K562 (cell line): ENCODE data around the gene NOP16. TPM values are rescaled to one million over a fixed set of nuclear protein-coding genes. Genes with fewer than 3 reads are reported as not detected.

Experiments used
- ATAC-seq: fragments of 200-7000 bp; cut with Tn5 transposase; 3 replicates; pipeline ENCODE4 v1.9.1; 2020; ENCODE audit warnings: moderate library complexity
- BruUV-seq: library from RNA; stranded (reverse); fragments of 400-500 nt; replicated peaks from 2 replicates; lab custom pipeline; 2021; lab: Mats Ljungman, UMichigan
- CTCF ChIA-PET: fragments of 300-600 bp; formaldehyde crosslinking; extraction: SDS; loops from one replicate; lab custom pipeline; 2021; ENCODE audit warnings: low intra/inter-chr PET ratio; lab: Yijun Ruan, JAX
- POLR2A ChIA-PET: fragments of 300-600, 350-650 bp; sonication (Branson Sonifier 250); formaldehyde crosslinking; extraction: SDS; loops from one replicate; lab custom pipeline; 2021; ENCODE audit warnings: antibody characterized with exemption, inconsistent platforms; lab: Yijun Ruan, JAX
- DNase-seq, 4 experiments: peaks; one replicate each; pipeline versions ENCODE4 v3.0.0 to v3.0.0-alpha.2; 2011 to 2018; ENCODE audit warnings: low spot score in 3 of 4, mixed read lengths in 3 of 4; ENCODE audit errors: extremely low read depth in 1 of 4
- FAIRE-seq: peaks from 2 replicates; lab custom pipeline; 2011; peaks lifted over from hg19 to GRCh38; lab: Jason Lieb, UNC
- H2AFZ ChIP-seq: 2 replicates; pipeline ENCODE4 v1.6.0; 2011; ENCODE audit warnings: low read depth, low read length, control low read depth, inconsistent platforms
- H3K27ac ChIP-seq: fragments of 200-600 bp; 3 replicates; pipeline ENCODE4 v1.8.0; 2011; ENCODE audit warnings: low read depth, mild to moderate bottlenecking, control low read depth, inconsistent platforms, low read length, moderate library complexity, mixed read lengths; ENCODE audit errors: extremely low read depth
- H3K27me3 ChIP-seq, 2 experiments: fragments of 300-600 bp in 1 of 2; 2 replicates in 1 of 2; 3 replicates in 1 of 2; pipeline versions ENCODE4 v1.6.0 to v1.8.0; 2011; ENCODE audit warnings: inconsistent platforms in 2 of 2, low read length in 2 of 2, mild to moderate bottlenecking in 1 of 2, mixed read lengths in 1 of 2, moderate library complexity in 1 of 2; ENCODE audit not compliant: control insufficient read depth in 2 of 2, insufficient read depth in 2 of 2
- H3K36me3 ChIP-seq: fragments of 300-600 bp; 3 replicates; pipeline ENCODE4 v1.8.0; 2011; ENCODE audit warnings: mild to moderate bottlenecking, low read length, inconsistent platforms; ENCODE audit not compliant: control insufficient read depth, insufficient read depth
- H3K4me1 ChIP-seq, 2 experiments: fragments of 200-600 bp in 1 of 2; replicated peaks in 1 of 2; 2 replicates in 1 of 2; 3 replicates in 1 of 2; pipeline versions ENCODE4 v1.5.1 to v1.8.0; 2011; ENCODE audit warnings: inconsistent platforms in 2 of 2, low read length in 2 of 2, mild to moderate bottlenecking in 1 of 2, mixed read lengths in 1 of 2, moderate library complexity in 1 of 2; ENCODE audit not compliant: control insufficient read depth in 2 of 2, insufficient read depth in 2 of 2
- H3K4me2 ChIP-seq: 2 replicates; pipeline ENCODE4 v1.6.1; 2011; ENCODE audit warnings: low read length, control low read depth, inconsistent platforms, mixed read lengths; ENCODE audit not compliant: insufficient read depth
- H3K4me3 ChIP-seq: fragments of 200-600 bp; sonication (generic), shearing (Covaris generic); 2 replicates; pipeline ENCODE4 v1.5.1; 2016; ENCODE audit warnings: control low read depth, inconsistent platforms
- H3K79me2 ChIP-seq: fragments of 200-600 bp; 3 replicates; pipeline ENCODE4 v1.8.0; 2011; ENCODE audit warnings: low read length, inconsistent platforms; ENCODE audit not compliant: control insufficient read depth, insufficient read depth
- H3K9ac ChIP-seq, 2 experiments: 2 replicates each; pipeline versions ENCODE4 v1.6.0 to v1.6.1; 2011; ENCODE audit warnings: low read depth in 2 of 2, low read length in 2 of 2, control low read depth in 1 of 2, inconsistent platforms in 1 of 2, mild to moderate bottlenecking in 1 of 2, mixed read lengths in 1 of 2; ENCODE audit not compliant: insufficient read depth in 1 of 2
- H3K9me1 ChIP-seq: one replicate; pipeline ENCODE4 v1.6.0; 2011; ENCODE audit warnings: inconsistent platforms, mild to moderate bottlenecking, low read length, moderate library complexity; ENCODE audit not compliant: control insufficient read depth, insufficient read depth
- H3K9me3 ChIP-seq: replicated peaks from 2 replicates; pipeline ENCODE4 v1.5.1; 2011; ENCODE audit warnings: low read depth, low read length, inconsistent platforms; ENCODE audit not compliant: control insufficient read depth, insufficient read depth
- H4K20me1 ChIP-seq: replicated peaks from 2 replicates; pipeline ENCODE4 v1.6.1; 2011; ENCODE audit warnings: low read length, inconsistent platforms, mixed read lengths; ENCODE audit not compliant: control insufficient read depth, insufficient read depth
- ATF7 ChIP-seq: fragments of 450-650 bp; IDR thresholded peaks from 2 replicates; pipeline ENCODE4 v1.7.1; 2014; ENCODE audit warnings: mild to moderate bottlenecking, moderate library complexity
- CBFA2T3 ChIP-seq: fragments of 450-650 bp; IDR thresholded peaks from 2 replicates; pipeline ENCODE4 v1.6.1; 2017
- E2F6 ChIP-seq, 2 experiments: IDR thresholded peaks; 2 replicates each; pipeline ENCODE4 v1.6.1; 2011; ENCODE audit warnings: borderline replicate concordance in 1 of 2, control low read depth in 1 of 2, low read depth in 1 of 2, low read length in 1 of 2, mild to moderate bottlenecking in 1 of 2, mixed read lengths in 1 of 2, moderate library complexity in 1 of 2; ENCODE audit not compliant: insufficient read depth in 1 of 2, insufficient read length in 1 of 2, poor library complexity in 1 of 2, severe bottlenecking in 1 of 2; ENCODE audit errors: extremely low read depth in 1 of 2
- FUS ChIP-seq: fragments of 200-400 bp; formaldehyde crosslinking; optimal IDR thresholded peaks from 2 replicates; pipeline ENCODE3; 2017; ENCODE audit warnings: low read depth, low read length
- MTA3 ChIP-seq: fragments of 450-650 bp; formaldehyde crosslinking; IDR thresholded peaks from 2 replicates; pipeline ENCODE4 v1.6.1; 2017; ENCODE audit warnings: mild to moderate bottlenecking, borderline replicate concordance
- NCOA4 ChIP-seq: fragments of 450-650 bp; IDR thresholded peaks from 2 replicates; pipeline ENCODE4 v1.6.1; 2018; ENCODE audit warnings: mild to moderate bottlenecking; ENCODE audit not compliant: partially characterized antibody
- NFIC ChIP-seq: fragments of 450-650 bp; IDR thresholded peaks from 2 replicates; pipeline ENCODE4 v1.6.1; 2017; ENCODE audit warnings: mild to moderate bottlenecking, inconsistent platforms
- PTBP1 ChIP-seq: fragments of 200-400 bp; formaldehyde crosslinking; IDR thresholded peaks from 2 replicates; pipeline ENCODE4 v1.6.1; 2017; ENCODE audit warnings: low read depth, low read length
- RUNX1 ChIP-seq: sonication (generic); IDR thresholded peaks from 2 replicates; pipeline ENCODE4 v1.6.1; 2016; ENCODE audit warnings: antibody characterized with exemption, low read depth
- SIN3A ChIP-seq, 2 experiments: fragments of 150-350 bp in 1 of 2; IDR thresholded peaks; 2 replicates each; pipeline ENCODE4 v1.6.1; 2011 to 2016; ENCODE audit warnings: borderline replicate concordance in 2 of 2, low read depth in 2 of 2, low read length in 2 of 2, mild to moderate bottlenecking in 2 of 2, moderate library complexity in 2 of 2; ENCODE audit not compliant: control insufficient read depth in 1 of 2
- ZFP36 ChIP-seq: fragments of 150-350 bp; IDR thresholded peaks from 2 replicates; pipeline ENCODE4 v1.6.1; 2018; ENCODE audit warnings: low read length, low read depth; ENCODE audit not compliant: partially characterized antibody
- ZNF175 ChIP-seq: fragments of 200-800 bp; sonication (Bioruptor generic); IDR thresholded peaks from 2 replicates; pipeline ENCODE4 v1.6.1; 2016; ENCODE audit warnings: low read depth, mild to moderate bottlenecking, missing genetic modification characterization, missing compliant biosample characterization
- ZNF592 ChIP-seq: fragments of 450-650 bp; IDR thresholded peaks from 2 replicates; pipeline ENCODE4 v1.6.1; 2017; ENCODE audit warnings: antibody characterized with exemption, mild to moderate bottlenecking
- ZNF717 ChIP-seq: fragments of 250-450 bp; sonication (Bioruptor Pico); IDR thresholded peaks from 2 replicates; pipeline ENCODE4 v1.5.0; 2021
- WGBS: fragments of 100-300 bp; shearing (Covaris generic); methylation state at CpG from one replicate; pipeline ENCODE4 v1.1.6; 2016; ENCODE audit warnings: low coverage, mixed read lengths; ENCODE audit not compliant: insufficient coverage; ENCODE audit errors: missing lambda C conversion rate; 5-methylcytosine and 5-hydroxymethylcytosine counted together
- in situ Hi-C: fragments of 300-500 bp; cut with MboI; formaldehyde crosslinking; loops from 4 replicates; pipeline ENCODE4 v1.15.0; 2018; ENCODE audit warnings: inconsistent platforms, mixed read lengths
- intact Hi-C: fragments of 100-400 bp; cut with micrococcal nuclease; formaldehyde crosslinking; loops from 2 replicates; pipeline ENCODE4 v1.14.2; 2022
- polyA plus RNA-seq, 8 experiments: library from polyadenylated mRNA; depleted of rRNA in 4 of 8; stranded (reverse) in 5 of 8; unstranded in 3 of 8; fragments of >200 nt; fragmentation: Nextera tagmentation in 2 of 8; fragmentation: Illumina TruSeq in 1 of 8; extraction: Ambion mirVana in 2 of 8; extraction: Trizol in 1 of 8; gene quantifications; 2 replicates each; pipeline versions ENCODE4 v1.2.1 to v1.2.3, GENCODE V29; 2011 to 2014; ENCODE audit warnings: inconsistent platforms in 1 of 8, missing spikeins in 1 of 8
- total RNA-seq, 7 experiments: library from RNA; depleted of rRNA in 6 of 7; stranded (reverse); fragments of >200 nt in 6 of 7; fragmentation: Illumina TruSeq in 2 of 7; extraction: Trizol in 2 of 7; gene quantifications; 2 replicates each; pipeline versions ENCODE4 v1.2.1 to v1.2.3, GENCODE V29; 2011 to 2021; ENCODE audit warnings: low replicate concordance in 1 of 7
- TF ChIP-seq, protein P1 (sequence below), 2 experiments: fragments of 450-650 bp; IDR thresholded peaks; 2 replicates each; pipeline ENCODE4 v1.6.1; 2016
- TF ChIP-seq, protein P2 (sequence below): sonication (generic); IDR thresholded peaks from 2 replicates; pipeline ENCODE4 v1.6.1; 2016

NOP16 gene
- total and polyA plus RNA-seq, 9 of the 15 experiments (the other 6 are each of a cell fraction or from before 2014, with no cell fraction given) = 92.5 to 342 (median 148) TPM

DNA sequence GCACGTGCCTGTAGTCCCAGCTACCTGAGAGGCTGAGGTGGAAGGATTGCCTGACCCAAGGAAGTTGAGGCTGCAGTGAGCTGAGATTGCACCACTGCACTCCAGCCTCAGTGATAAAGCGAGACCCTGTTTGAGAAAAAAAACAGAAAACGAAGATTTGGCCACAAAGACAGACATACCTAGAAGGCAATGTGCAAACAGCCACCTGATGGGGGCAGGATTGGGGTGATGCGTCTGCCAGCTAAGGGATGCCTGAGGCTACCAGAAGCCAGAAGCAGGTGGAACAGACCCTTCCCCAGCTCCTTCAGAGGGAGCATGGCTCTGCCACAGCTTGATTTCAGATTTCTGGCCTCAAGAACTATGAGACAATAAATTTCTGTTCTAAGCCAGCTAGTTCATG, 3.1 kb upstream of the NOP16 start:
- no peak for ATAC-seq
- no peak overlapping the region for H3K27ac ChIP-seq
- H3K79me2 ChIP-seq = peaks cover 41% of the 10 kb centered on the region
- H4K20me1 ChIP-seq = no peaks in the 10 kb centered on the region; the same call in 1 of the 2 replicates
- no peak overlapping the region for H3K9ac ChIP-seq
- H2AFZ ChIP-seq = no peak overlapping the region
- H3K4me1 ChIP-seq = peaks cover 10 to 22% of the 10 kb centered on the region in 2 experiments; a peak in 4 of 5 replicates
- intact Hi-C loops (no loop called here), in situ Hi-C loops (no loop called here)
- CTCF ChIA-PET = no interaction called here
- DNase-seq = no peak
- H3K9me3 ChIP-seq = no peaks in the 10 kb centered on the region
- BruUV-seq = no TSS peak
- no peak overlapping the region for H3K4me3 ChIP-seq
- H3K27me3 ChIP-seq = no peaks in the 10 kb centered on the region
- H3K4me2 ChIP-seq = no peak overlapping the region
- POLR2A ChIA-PET = interaction anchor here (0.6 to 1.2 kb wide), 2 partner anchors 144 to 158 kb away, joined by 3 to 4 read pairs; no protein-coding TSS in a partner anchor
- H3K36me3 ChIP-seq = peaks cover 67% of the 10 kb centered on the region
- 80% methylated on average over 4 of the region's 4 CpGs for WGBS
- no peak for FAIRE-seq
- H3K9me1 ChIP-seq = peaks cover 1% of the 10 kb centered on the region
- no peak for TF ChIP-seq ZNF175 (CRISPR knock-in tag)
- no peak for TF ChIP-seq E2F6 (IDR thresholded peaks at IDR 0.05; ENCODE audit: borderline replicate concordance in 1 of 2, extremely low read depth in 1 of 2, insufficient read depth in 1 of 2, insufficient read length in 1 of 2, low read depth in 1 of 2, low read length in 1 of 2, poor library complexity in 1 of 2, severe bottlenecking in 1 of 2)
- no peak for TF ChIP-seq FUS
- TF ChIP-seq SIN3A (IDR thresholded peaks at IDR 0.05; ENCODE audit: borderline replicate concordance in 2 of 2, control insufficient read depth in 1 of 2, low read depth in 2 of 2, low read length in 2 of 2) = no peak
- TF ChIP-seq NFIC = no peak
- TF ChIP-seq MTA3 = no peak
- TF ChIP-seq RUNX1 = no peak
- no peak for TF ChIP-seq CBFA2T3
- TF ChIP-seq, protein P1, sequence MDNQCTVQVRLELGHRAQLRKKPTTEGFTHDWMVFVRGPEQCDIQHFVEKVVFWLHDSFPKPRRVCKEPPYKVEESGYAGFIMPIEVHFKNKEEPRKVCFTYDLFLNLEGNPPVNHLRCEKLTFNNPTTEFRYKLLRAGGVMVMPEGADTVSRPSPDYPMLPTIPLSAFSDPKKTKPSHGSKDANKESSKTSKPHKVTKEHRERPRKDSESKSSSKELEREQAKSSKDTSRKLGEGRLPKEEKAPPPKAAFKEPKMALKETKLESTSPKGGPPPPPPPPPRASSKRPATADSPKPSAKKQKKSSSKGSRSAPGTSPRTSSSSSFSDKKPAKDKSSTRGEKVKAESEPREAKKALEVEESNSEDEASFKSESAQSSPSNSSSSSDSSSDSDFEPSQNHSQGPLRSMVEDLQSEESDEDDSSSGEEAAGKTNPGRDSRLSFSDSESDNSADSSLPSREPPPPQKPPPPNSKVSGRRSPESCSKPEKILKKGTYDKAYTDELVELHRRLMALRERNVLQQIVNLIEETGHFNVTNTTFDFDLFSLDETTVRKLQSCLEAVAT (IDR thresholded peaks at IDR 0.05) = no peak
- no peak for TF ChIP-seq PTBP1
- no peak for TF ChIP-seq ATF7
- TF ChIP-seq NCOA4 = no peak
- TF ChIP-seq ZFP36 = no peak
- TF ChIP-seq, protein P2, sequence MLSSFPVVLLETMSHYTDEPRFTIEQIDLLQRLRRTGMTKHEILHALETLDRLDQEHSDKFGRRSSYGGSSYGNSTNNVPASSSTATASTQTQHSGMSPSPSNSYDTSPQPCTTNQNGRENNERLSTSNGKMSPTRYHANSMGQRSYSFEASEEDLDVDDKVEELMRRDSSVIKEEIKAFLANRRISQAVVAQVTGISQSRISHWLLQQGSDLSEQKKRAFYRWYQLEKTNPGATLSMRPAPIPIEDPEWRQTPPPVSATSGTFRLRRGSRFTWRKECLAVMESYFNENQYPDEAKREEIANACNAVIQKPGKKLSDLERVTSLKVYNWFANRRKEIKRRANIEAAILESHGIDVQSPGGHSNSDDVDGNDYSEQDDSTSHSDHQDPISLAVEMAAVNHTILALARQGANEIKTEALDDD = no peak
- no peak for TF ChIP-seq ZNF717 (CRISPR knock-in tag)
- TF ChIP-seq ZNF592 = no peak
